Measurements from ENCODE around the gene COPG1.

The COPG1 gene

DNA sequence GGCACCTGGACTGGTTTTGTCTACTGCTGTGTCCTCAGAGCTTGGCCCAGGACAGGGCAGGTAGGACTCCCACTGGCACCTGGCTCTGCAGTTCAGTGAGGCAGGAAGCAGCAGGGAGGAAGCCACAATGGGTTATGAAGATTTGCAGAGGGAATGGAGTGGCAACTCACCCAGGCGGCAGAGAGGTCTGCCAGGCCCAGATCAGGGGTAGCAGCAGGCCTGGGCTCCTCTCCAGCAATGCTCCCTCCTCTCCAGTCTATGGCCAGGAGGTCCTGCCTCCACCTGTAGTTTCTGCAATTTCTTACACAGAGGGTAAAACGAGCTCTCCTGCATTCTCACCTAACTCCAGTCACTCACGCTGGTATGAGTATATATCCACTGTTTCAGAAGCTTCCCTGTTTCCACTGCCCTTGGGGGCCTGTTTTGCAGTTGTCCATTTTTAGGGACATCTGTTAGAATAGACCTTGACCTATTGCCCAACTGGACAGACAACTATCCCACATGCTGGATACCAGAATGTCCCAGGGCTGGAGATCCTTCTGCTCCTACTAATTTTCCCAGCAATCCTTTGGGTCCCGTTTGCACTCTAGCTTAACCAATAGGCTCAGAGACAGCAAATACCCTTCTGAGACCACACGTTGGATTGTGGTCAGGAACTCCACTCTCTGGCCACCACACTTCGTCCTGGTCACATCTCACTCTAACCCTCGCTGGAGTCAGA is 64.4 kb downstream of the COPG1 start:
- peak in 4 of 6 experiments; percentile 5 to 43 (median 15) for DNase-seq

DNA sequence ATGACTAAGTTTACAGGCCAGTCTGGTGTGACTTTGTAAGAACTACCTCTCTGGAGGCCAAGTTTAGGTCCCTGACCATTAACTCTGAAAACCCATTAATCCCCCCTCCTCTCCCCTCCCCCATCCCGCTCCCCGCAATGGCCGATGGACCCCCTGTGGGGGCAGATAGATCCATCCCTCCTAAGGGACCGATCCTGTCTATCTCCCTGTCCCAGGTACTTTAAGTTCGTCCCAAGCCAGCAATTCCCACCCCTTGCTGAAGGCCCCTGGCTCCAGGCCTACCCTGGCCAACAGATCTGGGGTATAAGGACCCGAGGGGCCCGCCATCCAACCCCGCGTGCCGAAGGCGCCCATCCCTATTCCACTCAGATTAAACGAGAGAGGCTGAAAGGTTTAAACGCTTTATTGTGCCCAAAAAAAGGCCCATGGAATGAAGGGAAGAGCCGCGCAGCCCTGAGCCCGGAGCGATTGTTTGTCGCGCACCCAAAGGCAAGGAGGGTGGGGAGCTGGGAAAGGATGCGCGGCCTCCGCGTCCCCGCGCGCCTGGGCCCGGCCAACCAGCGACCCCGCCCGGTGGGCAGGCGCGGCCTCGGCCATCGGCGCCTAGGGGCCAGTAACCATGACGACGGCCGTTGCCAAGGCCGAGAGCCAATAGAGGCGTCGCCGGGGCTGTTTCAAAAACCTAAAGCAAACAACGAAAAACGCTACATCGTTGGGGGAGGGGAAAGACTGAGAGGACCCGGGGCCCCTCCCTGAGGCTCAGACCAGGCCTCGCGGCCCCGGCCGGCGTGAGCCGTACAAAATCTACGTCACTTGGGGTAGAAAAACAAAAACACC is 65.2 kb downstream of the COPG1 start:
- peak; percentile 40 to 67 (median 43) for DNase-seq

DNA sequence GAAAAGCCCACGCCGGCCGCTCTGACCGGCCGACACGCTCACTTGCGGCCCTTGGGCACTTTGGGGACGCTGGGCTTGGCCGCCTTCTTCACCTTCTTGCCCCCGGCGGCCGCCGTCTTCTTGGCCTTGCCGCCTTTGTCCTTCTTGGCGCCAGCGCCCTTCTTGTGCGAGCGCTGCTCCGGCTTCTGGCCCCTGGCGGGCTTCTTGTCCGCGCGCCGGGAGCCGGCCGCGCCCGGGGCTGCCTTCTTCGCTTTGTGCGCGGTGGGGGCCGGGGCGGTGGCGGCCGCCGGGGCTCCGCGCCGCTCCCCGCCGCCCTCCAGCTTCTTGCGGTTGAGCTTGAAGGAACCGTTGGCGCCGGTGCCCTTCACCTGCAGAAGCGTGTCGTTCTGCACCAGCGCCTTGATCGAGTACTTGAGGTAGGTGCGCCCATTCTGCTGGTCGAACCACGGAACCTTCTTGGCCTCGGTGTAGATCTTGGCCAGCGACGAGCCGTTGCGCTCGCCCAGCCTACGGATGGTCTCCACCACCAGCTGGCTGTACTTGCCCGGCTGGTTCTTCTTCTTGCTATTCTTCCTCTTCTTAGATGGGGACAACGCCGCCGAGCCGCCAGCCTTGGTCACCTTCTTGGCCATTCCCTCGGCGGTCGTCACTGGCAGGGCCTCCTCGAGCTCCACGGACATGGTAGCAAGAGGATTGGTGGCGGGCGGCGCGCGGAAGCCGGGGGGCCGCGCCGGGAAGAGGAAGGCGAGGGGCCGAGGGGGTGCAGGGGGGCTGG is 66.0 kb downstream of the COPG1 start:
- DNase-seq, result peak; percentile 26 to 67 (median 38)

DNA sequence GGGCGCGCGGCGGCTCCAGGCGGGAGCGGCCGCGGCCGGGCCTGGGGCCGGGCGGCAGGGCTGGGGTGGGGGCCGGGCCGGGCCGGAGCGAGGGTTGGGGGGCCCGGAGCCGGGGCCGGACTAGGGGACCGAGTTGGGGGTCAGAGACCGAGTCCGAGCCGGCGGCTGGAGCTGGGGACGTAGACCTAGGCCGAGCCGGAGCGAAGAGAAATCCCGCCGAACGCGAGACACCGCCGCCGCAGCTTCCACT is 66.5 kb downstream of the COPG1 start:
- no peak for DNase-seq

DNA sequence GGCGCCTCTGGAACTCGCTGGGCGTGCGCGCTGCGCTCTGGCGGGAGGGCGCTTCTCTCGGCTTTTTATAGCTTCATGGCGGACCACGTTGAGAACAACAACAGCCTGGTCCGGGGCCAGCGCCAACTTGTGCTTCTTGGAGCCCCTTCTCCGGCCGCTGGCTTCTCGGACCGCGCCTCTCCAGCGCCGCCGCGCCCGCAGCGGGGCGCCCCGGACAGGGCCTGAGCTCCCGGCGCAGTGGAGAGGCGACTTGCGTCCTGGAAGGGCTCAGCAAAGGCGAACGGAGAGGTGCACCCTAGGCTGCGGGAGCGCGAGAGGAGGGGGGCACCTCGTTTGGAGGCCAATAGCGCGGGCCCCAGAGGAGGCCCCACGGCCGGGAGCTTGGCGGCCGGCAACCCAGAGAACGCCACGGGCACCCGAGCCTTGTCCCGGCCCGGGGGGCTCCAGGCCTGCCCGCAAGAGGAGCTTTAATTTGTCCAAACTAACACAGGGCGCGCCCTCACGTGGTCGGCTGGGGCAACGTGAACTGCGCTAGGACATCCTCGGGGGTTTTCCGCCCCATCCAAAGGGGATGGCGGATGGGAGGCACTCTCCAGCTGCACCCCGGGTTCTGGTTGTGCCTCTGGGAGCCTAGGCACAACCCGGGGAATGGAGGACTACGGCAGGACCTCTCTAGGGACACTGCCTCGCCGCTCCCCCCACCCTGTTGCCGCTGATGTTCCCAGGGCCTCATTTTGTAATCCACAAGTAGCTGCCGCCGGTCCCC is 67.0 kb downstream of the COPG1 start:
- peak; percentile 78 to 93 (median 88) for DNase-seq

DNA sequence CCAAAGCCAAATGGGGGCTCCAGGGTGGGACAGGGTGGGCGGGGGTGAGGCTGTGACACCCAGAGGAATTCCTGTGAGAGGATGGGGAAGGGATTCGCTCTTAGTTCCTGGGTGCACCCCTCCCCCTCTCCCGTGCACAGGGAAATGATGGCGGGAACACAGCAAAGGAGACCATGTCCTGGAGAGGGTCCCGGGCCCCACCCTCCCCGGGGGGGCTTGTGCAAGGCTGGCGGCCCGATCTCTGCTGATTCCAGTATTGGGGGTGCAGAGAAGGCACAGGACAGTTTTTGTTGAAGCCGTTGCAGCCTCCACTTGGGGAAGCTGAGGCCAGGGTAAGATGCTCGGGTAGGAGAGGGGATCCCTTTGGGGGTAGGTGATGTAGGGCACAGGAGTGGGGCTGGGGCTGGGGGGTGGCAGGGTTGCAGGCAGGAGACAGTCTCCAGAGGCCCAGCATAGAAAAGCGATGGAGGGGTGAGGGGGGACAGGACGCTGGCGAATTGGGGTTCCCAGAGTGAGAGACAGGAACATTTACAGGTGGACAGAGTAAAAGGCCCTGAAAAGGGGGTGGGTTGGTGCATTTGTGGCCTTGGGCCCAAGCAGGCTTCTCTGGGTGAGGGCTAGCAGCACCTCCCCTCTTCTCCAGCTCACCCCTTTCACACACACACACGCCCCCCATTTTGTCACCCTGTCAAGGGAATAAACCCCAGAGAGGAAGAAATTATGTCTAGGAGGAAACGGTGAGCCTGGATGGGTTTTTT is 67.8 kb downstream of the COPG1 start:
- no peak for DNase-seq

DNA sequence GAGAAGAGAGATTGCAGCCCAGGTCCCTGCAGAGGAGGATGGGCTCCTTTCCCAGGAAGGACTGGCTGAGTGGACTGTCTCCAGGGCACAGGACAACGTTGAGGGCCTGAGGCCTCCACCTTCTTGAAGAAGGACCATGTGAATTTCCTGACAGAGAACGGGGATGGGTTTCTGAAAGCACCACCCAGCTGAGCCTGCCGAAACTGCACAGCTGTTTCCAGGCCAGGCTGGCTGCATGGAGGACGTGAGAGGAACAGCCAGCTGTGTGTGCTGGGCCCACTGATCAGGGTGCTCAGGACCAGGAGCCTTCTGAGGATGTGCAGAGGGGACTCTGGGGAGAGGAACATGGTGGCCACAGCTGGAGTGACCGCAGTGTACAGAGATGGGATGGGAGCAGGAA is 68.4 kb downstream of the COPG1 start:
- DNase-seq, result no peak

DNA sequence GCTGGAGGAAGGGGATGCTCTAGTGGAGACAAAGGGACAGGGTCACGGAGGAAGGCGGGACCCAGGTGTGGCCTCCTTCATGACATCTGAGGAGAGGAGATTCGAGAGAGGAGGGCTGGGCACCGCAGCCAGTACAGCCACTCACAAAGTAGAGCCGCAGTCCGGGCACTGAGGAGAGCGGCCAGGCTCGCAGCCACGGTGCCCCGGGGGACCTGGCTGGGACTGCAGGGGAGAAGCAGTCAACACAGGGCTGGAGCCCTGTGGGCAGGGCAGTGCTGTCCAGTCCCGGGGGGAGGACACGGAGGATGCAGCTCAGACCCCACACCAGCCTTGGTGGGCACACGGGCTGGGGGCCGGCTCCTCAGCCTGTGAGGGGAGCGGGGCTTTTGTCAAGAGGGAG is 69.5 kb downstream of the COPG1 start:
- DNase-seq, result no peak

DNA sequence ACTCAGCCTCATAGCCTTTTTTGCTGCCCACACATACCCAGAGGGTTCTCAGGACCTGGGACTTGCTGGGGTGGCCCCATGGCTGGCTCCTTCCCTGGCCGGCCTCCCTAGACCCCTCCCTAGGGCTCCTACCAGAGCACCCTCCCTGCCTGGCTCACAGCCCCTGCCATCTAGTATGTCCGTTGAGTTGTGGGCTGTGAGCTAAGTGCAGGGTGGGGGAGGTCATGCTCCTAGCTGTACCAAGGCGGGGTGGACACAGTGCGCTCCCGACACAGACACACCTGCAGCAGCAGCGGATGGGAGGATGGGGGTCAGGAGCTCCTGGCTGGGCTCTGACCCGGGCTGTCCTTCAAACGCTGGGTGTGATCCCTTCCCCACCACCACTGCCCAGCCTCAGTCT is 70.9 kb downstream of the COPG1 start:
- DNase-seq, result no peak

DNA sequence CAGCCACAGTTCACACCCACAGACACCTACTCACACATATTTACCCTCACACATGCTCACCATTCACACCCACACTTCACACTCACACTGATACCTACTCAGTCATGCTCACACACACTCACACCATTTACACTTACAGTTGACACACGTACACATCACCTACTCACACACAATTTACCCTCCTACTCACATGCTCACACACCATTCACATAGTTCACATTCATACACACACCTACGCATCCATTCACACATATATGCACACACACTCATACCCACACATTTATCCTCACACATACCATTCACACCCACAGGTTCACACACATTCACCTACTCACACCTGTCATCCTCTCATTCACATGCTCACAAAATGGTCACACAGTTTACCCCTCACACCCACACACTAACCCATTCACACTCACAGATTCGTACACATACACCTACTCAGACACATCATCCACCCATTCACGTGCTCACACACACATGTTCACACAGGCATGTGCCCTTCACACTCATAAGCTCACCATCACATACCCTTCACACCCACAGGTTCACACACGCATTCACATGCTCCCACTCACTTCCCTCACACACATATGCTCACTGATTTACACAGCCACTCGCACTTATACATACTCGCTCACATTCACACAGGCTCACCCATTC is 71.5 kb downstream of the COPG1 start:
- DNase-seq, result no peak

DNA sequence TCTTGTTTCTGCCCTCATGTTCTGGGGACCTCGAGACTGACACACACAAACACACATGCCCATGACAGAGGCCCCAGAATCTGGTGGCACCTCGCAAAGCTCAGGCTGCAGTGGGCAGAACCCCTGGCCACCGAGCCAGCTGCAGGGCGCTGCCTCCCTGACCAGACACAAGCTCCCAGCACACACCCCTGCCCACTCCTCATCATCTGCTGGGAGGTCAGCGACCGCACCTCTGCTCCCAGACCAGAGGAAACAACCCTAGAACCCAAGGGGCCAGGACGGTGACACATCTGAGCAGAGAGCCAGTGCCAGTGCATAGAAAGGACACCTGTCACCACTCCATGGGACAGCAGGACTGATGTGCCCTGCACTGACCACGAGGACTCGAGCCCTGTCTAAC is 72.5 kb downstream of the COPG1 start:
- no peak for DNase-seq

DNA sequence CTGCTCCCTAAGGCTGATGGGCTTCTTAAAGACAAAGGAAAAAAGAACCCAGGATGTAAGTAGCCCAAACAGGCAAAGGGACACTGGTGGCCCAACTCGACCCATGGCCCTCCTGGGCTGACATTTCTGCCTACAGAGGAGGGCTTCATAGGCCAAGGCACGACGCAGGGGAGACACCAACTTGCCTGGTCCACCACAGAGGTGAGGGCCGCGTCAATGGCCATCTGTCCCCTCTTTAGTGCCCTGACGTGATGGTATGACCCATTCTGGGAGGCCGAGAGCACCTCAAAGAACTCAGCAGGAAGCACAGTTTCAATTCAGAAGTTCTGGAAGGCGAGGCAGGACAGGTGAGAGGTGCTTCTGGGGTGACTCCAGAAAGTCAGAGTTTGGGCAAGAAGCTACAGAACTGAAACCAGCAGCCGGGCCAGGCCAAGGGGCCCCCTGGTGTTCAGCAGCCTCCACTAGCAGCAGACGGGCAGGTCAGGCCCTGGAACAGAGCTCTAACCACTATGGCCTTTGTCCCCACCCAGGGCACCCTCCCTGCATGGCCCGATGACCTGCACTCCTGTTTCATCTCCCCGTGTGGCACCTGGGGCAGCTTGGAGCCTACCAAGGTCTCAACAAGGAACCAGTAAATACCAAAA is 74.4 kb downstream of the COPG1 start:
- DNase-seq, result no peak

DNA sequence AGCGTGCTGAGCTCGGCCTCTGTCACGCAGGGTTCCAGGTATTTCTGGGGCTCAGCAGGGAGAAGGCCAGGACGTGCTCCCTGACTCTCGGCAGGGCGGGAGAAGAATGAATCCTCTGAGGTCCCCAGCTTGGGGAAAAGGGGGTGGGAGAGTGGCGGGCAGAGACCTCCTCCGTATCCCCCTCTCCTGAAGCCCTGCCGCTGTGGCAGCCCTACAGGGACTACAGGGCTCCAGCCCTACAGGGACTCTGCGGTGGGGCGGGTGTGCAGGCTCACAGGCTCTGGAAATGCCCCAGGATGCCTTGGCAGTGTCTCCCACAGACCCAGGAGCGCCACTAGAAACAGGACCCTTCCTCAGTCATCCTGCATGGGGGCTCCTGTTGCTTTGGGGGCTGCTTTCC is 75.4 kb downstream of the COPG1 start:
- no peak for DNase-seq

DNA sequence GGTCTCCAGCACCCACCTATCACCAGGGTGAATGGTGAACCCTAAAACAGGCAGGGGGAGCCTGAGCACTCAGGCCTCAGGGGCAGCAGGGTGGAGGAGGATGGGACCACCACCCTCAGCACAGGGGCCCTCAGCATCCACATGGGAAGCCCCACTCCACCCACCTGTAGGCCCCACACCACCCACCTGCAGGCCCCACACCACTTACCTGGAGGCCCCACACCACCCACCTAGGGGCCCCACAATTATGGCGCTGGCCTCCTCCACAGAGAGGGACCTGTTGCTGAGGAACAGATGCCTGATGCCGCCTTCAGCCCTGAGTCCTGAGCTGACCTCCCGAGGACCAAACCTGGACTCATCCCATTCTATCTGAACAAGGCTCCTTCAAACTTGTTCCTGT is 76.0 kb downstream of the COPG1 start:
- no peak for DNase-seq

DNA sequence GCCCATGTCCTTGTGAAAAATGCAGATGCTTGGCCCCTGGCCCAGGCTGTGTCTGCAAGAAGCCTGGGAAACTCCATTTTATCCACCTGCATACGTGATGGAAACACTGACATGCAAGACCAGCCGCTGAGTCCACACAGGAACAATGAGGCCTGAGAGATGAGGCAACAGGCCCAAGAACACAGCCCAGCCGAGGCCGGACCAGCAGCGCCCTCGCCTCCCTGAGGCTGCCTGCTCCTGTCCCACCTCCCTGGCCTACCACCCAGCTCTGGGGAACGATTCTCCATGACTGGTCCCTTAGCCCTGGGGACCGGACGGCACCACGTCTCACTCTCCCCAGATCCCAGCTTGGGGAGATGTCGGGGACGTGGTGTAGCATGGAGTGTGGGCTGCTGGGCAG is 76.7 kb downstream of the COPG1 start:
- no peak for DNase-seq

DNA sequence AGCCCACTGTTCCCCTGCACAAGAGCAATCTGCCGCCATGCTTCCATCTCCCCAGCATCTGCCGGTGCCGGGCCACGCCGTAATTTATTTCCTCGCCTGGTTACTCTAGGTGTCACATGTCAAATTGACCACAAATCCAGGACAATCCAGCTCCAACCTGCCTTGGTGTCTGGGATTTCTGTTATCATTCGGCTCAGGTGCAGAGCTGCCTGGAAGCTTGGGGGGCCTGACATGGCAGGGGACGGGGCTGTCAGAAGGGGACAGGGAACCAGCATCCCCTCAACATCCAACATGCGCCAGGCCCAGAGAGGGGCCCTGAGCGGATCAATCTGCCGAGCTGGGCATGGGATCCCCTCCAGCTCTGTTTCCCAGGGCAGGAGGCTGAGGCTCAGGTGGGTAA is 77.2 kb downstream of the COPG1 start:
- no peak for DNase-seq
